ENCODE results near the gene RTRAF.

RTRAF gene

GRCh38 chr14:52051871-52052270 is 62.5 kb downstream of the RTRAF start:
- DNase-seq, result no peak

DNA sequence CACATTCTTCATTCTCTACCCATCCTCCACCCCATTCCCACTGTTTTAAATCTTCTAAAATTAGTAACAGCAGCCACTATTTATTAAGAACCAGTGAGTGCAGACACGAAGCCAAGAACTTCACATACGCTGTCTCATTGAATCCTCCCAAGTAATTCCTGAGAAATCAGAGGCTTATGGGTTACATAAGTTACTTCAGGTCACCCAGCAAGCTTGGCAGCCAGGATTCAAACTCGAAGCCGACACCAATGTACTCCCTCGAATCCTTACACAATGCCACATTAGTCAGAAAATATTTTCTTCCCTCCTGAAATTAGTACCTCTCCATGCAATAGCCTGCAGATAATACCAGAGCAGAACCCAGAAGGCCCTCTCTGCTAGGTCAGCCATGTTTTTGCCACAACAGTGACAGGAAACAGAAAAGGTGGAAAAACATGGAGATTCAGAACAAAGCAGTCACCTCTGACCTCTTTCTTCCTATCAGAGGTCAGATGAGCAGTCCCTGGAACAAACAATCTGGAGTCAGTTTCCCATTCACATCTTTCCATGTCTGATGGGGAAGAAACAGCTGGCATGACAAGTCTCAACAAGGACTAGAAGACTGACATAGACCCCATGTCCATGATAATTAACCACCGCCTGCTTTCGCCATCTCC is 63.1 kb downstream of the RTRAF start:
- DNase-seq, result no peak

DNA sequence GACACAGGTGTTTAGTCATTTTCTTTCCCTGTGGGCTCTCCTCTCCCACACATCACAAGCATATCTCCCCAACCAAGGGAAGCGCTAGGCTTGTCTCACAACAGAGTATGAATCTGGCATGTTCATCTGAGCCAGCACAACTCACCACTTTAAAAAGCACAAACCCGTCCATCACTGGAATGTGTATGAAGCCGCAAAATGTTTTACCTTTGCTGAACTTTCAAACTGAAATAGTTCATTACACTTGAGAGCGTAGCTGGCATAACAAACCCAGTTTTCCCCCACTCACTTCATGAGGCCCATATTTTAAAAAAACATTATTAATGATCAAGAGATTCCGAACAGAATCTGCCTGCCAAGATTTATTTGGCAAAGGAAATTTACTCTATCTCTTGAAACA is 63.7 kb downstream of the RTRAF start:
- no peak for DNase-seq

GRCh38 chr14:52054678-52055077 is 65.3 kb downstream of the RTRAF start:
- no peak for DNase-seq

- no peak for DNase-seq
These were observed 65.8 kb downstream of the RTRAF start for GRCh38 chr14:52055167-52055566.

- DNase-seq, result no peak
These were observed 69.0 kb downstream of the RTRAF start for GRCh38 chr14:52058341-52058740.

- DNase-seq, result no peak
These were observed 70.3 kb downstream of the RTRAF start for GRCh38 chr14:52059649-52060048.

DNA sequence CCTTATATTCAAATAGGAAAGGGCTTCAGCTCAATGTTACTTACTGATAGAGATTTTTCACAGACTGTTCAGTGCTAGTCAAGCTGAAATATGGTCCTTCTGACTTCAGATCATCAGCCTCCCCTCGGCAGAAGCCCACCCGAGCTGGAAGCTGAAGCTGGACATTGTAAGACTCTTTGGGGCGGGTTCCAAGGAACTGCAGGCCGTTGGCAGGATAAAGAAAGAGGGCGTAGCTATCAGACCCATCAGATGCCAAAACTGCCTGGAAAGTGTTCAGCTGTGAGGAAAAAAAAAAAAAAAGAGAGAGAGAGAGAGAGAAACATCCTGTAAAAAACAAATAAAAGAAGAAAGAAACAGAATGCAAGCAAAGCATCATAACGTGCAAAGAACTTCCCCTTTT is 70.7 kb downstream of the RTRAF start:
- no peak for DNase-seq
